Skeletal muscle satellite cell (primary cell): Measurements from ENCODE around the gene RALBP1.

Experiments
- H3K27me3 ChIP-seq: 2 replicates; pipeline ENCODE4 v1.7.0; 2013; ENCODE audit warnings: low read length; ENCODE audit not compliant: control insufficient read depth, insufficient read depth
- H3K36me3 ChIP-seq: 2 replicates; pipeline ENCODE4 v1.7.0; 2013; ENCODE audit warnings: mild to moderate bottlenecking, control low read depth, low read length; ENCODE audit not compliant: insufficient read depth
- H3K4me1 ChIP-seq: 2 replicates; pipeline ENCODE4 v1.7.0; 2013; ENCODE audit warnings: low read length; ENCODE audit not compliant: control insufficient read depth, insufficient read depth
- H3K4me2 ChIP-seq: 2 replicates; pipeline ENCODE4 v1.7.0; 2013; ENCODE audit warnings: mild to moderate bottlenecking, low read length
- H3K4me3 ChIP-seq: 2 replicates; pipeline ENCODE4 v1.7.0; 2013; ENCODE audit warnings: low read length
- H3K9ac ChIP-seq: 2 replicates; pipeline ENCODE4 v1.7.0; 2013; ENCODE audit warnings: mild to moderate bottlenecking, low read depth, low read length, moderate library complexity
- H3K9me3 ChIP-seq: replicated peaks from 2 replicates; pipeline ENCODE4 v1.7.0; 2013; ENCODE audit warnings: mild to moderate bottlenecking, control low read depth, low read length

The RALBP1 gene

DNA sequence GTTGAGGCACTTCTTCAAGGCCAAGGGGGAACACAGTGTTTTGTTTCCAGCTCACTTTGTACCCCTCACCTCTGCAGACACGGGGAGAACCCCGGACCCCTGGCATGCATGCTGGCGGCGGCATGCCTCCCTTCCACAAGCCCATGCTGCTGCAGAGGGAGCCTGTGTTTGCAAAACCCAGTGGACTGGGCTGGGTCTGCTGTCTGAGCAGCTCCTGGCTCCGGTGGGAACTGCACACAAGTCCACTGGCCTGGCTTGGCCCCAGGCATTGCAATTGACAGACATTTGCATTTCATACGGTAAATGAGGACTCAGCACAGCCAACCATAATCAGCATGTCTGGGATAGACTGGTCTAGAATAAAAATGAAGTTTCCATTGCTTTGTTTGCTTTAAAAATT is 62.4 kb downstream of the RALBP1 start:
- Histone ChIP-seq H3K9me3 (no peaks in the 10 kb centered on the region), H3K4me2 (no peak overlapping the region), H3K4me3 (no peak overlapping the region), H3K9ac (no peak overlapping the region), H3K4me1 (peaks cover 30% of the 10 kb centered on the region), H3K36me3 (peaks cover 30% of the 10 kb centered on the region), H3K27me3 (no peaks in the 10 kb centered on the region)

DNA sequence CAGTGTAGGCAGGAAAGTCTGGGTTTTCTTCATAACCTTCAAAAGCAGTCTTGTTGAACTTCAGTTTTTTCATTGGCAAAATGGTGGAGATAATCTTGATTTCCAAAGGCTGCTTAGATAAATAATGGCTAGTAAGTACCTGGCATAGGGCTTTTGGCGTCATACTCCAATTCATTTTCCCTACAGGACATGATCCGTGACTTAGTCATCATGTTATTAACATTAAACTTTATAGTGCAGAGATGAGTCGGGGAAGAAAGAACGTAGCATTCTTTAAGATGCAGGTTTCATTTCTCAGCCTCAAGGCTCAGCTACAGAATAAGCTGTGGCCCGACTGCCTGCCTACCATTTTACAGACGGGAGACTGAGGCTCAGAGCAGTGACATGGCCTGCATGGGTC is 64.0 kb downstream of the RALBP1 start:
- H3K27me3 ChIP-seq = no peaks in the 10 kb centered on the region
- no peaks in the 10 kb centered on the region for H3K9me3 ChIP-seq
- H3K4me1 ChIP-seq = peaks cover 30% of the 10 kb centered on the region
- peaks cover 18% of the 10 kb centered on the region for H3K36me3 ChIP-seq
- peak overlapping the region; percentile 61 for H3K9ac ChIP-seq
- H3K4me3 ChIP-seq = peak overlapping the region; percentile 43
- peak overlapping the region; percentile 72 for H3K4me2 ChIP-seq

DNA sequence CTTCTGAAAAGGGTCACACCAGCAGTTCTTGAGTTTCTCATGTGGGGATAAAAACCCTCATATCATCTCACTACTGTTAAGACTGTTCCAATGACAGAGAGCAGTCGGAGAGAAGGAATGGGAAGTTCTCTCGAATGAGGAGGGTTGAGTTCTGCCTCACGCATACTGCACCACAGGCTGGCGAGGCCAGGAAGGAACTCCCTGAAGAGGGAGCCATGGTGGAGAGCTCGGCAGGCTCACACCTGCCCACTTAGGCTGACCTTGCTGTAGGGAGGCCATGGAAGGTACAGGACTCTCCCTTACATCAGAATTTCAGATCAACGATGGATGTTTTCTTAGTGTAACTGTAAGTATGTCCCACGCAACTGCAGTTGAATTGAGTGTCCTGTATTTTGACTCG is 64.6 kb downstream of the RALBP1 start:
- Histone ChIP-seq H3K9ac (peak overlapping the region; percentile 61), H3K4me3 (no peak overlapping the region)

DNA sequence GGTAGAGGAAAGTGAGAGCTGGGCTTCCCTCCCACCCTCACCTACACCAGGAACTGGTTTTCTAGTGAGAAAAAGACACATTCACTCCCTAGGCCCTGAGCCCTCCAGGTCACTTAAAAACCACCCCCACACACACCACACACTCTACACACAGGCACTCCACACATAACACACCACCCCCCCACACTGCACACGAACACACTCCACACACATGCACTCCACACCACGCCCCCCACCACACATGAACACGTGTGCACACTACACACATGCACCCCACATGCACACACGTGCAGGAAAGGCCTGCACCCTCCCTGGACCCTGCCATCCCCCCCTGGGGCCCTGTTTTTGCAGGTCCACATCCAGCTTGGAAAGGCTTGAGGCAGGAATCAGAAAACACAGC is 67.6 kb downstream of the RALBP1 start:
- Histone ChIP-seq H3K36me3 (peaks cover 32% of the 10 kb centered on the region), H3K27me3 (no peaks in the 10 kb centered on the region), H3K4me2 (no peak overlapping the region), H3K4me3 (no peak overlapping the region), H3K9me3 (no peaks in the 10 kb centered on the region), H3K9ac (no peak overlapping the region), H3K4me1 (peaks cover 19% of the 10 kb centered on the region)

More for the DNA sequence above, 64.6 kb downstream of the RALBP1 start:
- peaks cover 16% of the 10 kb centered on the region for H3K36me3 ChIP-seq
- peaks cover 30% of the 10 kb centered on the region for H3K4me1 ChIP-seq
- H3K27me3 ChIP-seq = no peaks in the 10 kb centered on the region
- no peaks in the 10 kb centered on the region for H3K9me3 ChIP-seq
- H3K4me2 ChIP-seq = peak overlapping the region; percentile 72

DNA sequence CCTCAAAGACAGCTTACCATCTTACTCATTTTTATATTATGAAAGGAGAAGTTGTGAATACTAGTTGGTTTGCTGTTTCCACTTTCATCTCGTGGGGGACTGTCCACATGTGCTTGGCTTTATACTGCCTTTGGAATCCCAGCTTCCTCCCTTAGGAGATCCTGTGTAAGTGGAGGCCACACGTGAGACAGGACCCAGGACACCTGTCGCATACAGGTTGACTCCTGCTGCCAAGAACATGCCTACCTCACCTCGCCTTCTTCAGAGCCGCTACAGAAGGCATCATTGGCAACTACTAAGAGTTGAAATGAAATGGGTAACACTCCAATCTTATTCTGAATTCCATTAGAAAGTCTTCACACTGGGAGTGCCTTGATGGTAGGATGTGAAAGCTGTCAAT is 69.7 kb downstream of the RALBP1 start:
- Histone ChIP-seq H3K4me3 (no peak overlapping the region), H3K9ac (no peak overlapping the region), H3K4me2 (no peak overlapping the region), H3K9me3 (no peaks in the 10 kb centered on the region), H3K36me3 (peaks cover 42% of the 10 kb centered on the region), H3K27me3 (no peaks in the 10 kb centered on the region), H3K4me1 (peaks cover 4% of the 10 kb centered on the region)

DNA sequence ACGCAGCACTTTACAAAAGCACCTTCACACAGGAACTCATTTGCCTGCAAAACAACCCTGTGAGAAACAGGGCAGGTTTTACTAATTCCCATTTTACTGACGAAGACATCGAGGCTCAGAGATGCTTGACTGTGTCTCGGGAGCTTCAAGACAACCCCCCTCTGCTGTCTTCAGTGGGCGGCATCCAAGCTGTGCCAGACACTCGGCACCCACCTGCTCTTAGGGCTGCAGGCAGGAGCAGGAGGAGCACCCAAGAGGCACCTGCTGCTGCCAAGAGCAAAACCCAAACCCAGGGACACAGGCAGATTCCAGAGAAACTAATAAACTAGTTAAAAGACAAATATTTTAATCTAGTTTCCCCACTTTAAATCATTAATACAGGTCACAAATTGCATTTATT is 71.2 kb downstream of the RALBP1 start:
- H3K4me3 ChIP-seq = no peak overlapping the region
- no peaks in the 10 kb centered on the region for H3K27me3 ChIP-seq
- H3K4me2 ChIP-seq = no peak overlapping the region
- peaks cover 50% of the 10 kb centered on the region for H3K36me3 ChIP-seq
- H3K9me3 ChIP-seq = no peaks in the 10 kb centered on the region
- H3K4me1 ChIP-seq = no peaks in the 10 kb centered on the region
- no peak overlapping the region for H3K9ac ChIP-seq

DNA sequence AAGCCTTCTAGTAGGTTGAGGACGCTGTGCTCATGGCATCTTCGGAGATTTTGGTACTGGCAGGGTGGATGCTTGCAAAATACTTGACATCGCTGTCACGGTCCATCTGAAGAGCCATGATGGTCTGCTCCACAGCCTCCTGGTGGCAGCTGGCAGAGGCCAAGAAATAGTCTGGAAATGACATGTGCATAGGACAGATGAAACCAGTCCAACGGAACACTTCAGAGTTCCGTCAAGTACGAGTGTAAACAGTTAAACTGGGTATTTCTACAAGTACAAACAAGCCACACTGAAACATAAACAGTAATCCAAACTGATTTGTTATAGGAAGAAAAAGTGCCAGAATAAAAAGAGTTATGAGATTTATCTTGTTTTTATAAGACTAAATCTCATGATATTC is 72.5 kb downstream of the RALBP1 start:
- Histone ChIP-seq H3K4me1 (no peaks in the 10 kb centered on the region), H3K27me3 (no peaks in the 10 kb centered on the region), H3K9ac (no peak overlapping the region), H3K4me2 (no peak overlapping the region), H3K4me3 (no peak overlapping the region), H3K36me3 (peaks cover 63% of the 10 kb centered on the region), H3K9me3 (no peaks in the 10 kb centered on the region)

DNA sequence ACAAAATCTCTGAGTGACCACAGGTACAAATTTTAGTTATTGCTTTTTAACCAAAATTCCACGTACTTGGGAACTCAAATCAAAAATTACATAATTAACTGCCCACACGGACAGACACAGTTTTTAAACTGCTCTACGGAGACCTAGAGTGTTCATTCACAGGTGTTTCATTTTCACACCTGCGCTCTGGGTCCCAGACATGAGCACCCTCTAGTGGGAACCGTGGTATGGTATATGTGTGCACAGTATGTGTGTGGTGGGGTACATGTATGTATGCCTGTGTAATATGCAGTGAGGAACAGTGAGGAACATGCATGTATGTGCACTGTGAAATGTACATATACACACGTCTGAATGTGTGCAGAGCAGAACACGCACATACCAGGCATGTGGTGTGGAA is 74.1 kb downstream of the RALBP1 start:
- H3K4me3 ChIP-seq = no peak overlapping the region
- H3K9me3 ChIP-seq = no peaks in the 10 kb centered on the region
- no peaks in the 10 kb centered on the region for H3K27me3 ChIP-seq
- H3K4me1 ChIP-seq = no peaks in the 10 kb centered on the region
- no peak overlapping the region for H3K4me2 ChIP-seq
- H3K9ac ChIP-seq = no peak overlapping the region
- H3K36me3 ChIP-seq = peaks cover 76% of the 10 kb centered on the region

DNA sequence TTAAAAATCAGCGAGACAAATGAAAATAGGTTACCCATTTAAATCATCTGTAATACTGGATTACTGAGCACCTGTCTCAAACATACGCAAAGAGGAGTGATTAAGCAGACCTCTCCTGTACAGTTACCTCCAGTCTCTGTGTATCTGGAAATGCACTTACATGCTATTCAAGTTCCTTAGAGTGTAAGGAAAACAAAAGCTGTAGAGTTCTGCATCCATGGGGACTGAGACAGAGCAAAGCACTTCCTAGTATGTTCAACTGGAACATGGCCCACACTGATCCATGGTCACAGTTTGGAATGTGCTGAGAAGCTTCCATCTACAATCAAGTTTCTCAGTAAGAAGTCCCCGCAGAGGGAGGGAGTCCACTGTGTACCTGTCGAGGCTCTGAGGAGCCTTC is 75.1 kb downstream of the RALBP1 start:
- Histone ChIP-seq H3K4me2 (no peak overlapping the region), H3K9ac (no peak overlapping the region), H3K4me3 (no peak overlapping the region), H3K27me3 (no peaks in the 10 kb centered on the region), H3K36me3 (peaks cover 82% of the 10 kb centered on the region), H3K4me1 (no peaks in the 10 kb centered on the region), H3K9me3 (no peaks in the 10 kb centered on the region)

DNA sequence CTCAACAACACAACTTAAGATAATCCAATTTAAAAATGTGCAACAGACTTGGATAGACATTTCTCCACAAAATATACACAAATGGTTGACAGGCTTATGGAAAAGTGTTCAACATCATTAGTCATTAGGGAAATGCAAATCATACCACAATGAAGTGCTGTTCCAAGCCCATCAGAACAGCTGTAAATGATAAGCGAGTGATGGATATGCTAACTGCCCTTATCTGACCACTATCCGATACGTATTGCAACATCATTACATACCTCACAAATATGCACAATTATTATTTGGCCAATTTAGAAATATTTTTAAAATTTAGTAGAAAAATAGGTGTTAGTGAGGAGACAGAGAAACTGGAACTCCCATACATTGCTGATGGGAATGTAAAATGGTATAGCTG is 76.9 kb downstream of the RALBP1 start:
- Histone ChIP-seq H3K9me3 (no peaks in the 10 kb centered on the region), H3K4me2 (no peak overlapping the region), H3K4me1 (no peaks in the 10 kb centered on the region), H3K9ac (no peak overlapping the region), H3K4me3 (no peak overlapping the region), H3K27me3 (no peaks in the 10 kb centered on the region), H3K36me3 (peaks cover 78% of the 10 kb centered on the region)

DNA sequence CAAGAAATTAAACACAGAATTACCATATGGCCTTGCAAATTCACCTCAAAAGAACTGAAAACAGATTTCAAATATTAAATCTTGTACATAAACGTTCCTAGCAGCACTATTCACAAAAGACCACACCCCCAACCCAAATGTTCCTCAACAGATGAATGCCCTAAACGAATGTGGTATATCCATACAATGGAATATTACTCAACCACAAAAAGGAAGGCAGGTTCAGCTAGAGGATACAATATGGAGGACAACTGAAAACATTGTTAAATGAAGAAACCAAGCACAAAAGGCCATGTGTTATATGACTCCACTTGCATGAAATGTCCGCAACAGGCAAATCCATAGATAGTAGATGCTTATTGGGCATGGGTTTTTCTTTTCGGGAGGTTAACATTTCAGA is 77.3 kb downstream of the RALBP1 start:
- H3K27me3 ChIP-seq = no peaks in the 10 kb centered on the region
- H3K4me3 ChIP-seq = no peak overlapping the region
- H3K9ac ChIP-seq = no peak overlapping the region
- no peak overlapping the region for H3K4me2 ChIP-seq
- no peaks in the 10 kb centered on the region for H3K4me1 ChIP-seq
- H3K9me3 ChIP-seq = no peaks in the 10 kb centered on the region
- H3K36me3 ChIP-seq = peaks cover 78% of the 10 kb centered on the region

DNA sequence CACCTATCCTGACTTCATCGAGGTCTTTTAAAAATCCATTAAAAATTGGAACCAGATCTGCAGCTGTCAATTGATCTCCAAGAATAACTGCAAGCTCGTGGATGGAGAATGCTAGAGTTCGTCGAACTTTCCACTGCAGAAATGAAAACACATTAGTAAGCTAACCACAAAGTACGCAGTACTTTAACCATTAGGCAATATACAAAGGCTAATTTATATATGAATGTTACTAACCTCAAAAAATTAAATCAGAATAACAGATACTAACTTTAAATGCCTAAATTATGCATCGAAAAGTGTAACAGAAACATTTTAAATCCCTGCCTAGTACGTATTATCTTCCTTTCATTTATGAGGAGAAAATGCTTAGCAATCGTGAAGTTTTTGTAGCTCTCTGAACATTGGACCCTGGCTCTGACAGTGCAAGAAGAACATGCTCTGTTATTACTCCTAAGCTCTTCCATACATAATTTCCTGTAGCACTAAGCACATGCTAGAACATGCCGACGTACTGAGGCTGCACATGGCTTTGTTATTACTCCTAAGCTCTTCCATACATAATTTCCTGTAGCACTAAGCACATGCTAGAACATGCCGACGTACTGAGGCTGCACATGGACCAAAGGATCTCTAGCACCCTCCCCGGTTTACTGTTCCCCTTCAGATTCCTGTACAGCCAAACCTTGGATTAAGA is 82.1 kb downstream of the RALBP1 start:
- H3K9ac ChIP-seq = no peak overlapping the region
- H3K4me1 ChIP-seq = no peaks in the 10 kb centered on the region
- no peaks in the 10 kb centered on the region for H3K9me3 ChIP-seq
- H3K4me3 ChIP-seq = no peak overlapping the region
- H3K27me3 ChIP-seq = no peaks in the 10 kb centered on the region
- peaks cover 83% of the 10 kb centered on the region for H3K36me3 ChIP-seq
- H3K4me2 ChIP-seq = no peak overlapping the region
